ENCODE results near the gene MEX3D.
"Not testable (repeated sequence)": the region's sequence is repeated elsewhere in the genome, so short reads cannot be mapped to it uniquely, and the experiment has no call there.

Gene MEX3D

DNA sequence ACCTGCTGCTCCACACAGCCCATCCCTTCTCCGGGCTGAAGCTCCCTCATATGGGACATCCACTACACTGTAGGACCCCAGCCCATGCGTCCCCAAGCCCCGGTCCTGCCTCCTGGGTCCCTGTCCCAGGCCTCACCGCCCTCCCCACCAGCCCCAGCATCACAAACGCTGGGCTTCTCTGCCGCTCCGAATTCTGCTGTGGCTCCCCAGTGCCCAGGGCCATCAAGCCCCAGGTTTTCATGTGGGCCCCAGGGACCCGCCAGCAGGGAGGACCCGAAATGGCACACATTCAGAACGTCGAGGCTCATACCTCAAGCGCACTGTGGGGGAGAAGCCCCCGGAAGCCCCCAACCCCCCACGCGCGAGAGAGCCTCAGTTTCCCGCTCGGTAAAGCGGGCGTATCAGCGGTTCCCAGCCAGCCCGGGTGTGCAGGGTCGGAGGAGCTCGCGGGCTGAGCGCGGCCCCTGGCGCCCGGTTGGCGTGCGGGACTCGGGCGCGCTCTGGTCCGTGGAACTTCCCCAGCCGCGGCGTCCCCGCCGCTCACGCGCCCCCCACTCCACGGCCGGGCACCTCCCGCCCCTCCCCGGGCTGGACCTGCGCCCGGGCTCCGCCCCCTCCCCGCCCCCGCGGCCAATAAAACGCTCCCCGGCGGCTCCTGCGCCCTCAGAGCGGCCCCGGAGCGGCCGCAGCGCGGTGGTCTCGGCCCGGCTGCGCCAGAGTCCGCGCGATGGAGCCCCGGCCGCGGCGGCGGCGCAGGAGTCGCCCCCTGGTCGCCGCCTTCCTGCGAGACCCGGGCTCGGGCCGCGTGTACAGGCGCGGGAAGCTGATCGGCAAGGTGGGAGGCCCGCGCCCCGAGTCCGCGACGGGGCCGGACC, 44.5 kb downstream of the MEX3D start, which contains the start of gene PLK5:
PLK5 (plus strand) TSS at position 666 of the 875 bp plus-strand sequence. CDS start 2,920 bp downstream, outside the sequence.
- DNase-seq (ENCODE audit: low read depth), result no peak
- H3K4me3 ChIP-seq (replicated peaks; ENCODE audit: low read depth, low read length), result no peak within 1 kb of the TSS
- TF ChIP-seq, protein P1, sequence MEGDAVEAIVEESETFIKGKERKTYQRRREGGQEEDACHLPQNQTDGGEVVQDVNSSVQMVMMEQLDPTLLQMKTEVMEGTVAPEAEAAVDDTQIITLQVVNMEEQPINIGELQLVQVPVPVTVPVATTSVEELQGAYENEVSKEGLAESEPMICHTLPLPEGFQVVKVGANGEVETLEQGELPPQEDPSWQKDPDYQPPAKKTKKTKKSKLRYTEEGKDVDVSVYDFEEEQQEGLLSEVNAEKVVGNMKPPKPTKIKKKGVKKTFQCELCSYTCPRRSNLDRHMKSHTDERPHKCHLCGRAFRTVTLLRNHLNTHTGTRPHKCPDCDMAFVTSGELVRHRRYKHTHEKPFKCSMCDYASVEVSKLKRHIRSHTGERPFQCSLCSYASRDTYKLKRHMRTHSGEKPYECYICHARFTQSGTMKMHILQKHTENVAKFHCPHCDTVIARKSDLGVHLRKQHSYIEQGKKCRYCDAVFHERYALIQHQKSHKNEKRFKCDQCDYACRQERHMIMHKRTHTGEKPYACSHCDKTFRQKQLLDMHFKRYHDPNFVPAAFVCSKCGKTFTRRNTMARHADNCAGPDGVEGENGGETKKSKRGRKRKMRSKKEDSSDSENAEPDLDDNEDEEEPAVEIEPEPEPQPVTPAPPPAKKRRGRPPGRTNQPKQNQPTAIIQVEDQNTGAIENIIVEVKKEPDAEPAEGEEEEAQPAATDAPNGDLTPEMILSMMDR (IDR thresholded peaks at IDR 0.05; ENCODE audit: low read length, missing control alignments), result no peak

DNA sequence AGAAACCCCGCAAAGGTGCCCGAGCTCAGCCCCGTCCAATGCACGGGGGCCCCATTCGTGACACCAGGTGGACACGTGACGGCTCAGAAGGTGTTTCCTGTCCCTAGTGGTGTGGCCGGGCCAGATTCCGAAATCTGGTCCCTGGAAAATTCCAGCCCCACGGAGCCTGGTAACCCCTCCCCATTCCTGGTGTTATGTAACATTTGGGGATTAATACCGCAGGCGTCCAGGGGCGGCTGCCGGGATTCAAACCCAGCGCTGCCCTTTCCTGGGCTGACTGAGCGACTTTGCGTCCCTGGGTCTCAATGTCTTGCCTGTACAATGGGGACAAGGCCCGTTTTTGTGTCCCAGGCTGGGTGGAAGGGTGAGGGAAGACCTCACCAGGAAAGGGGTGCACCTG, 45.3 kb downstream of the MEX3D start:
- no peak for DNase-seq (ENCODE audit: low read depth)
- no peak overlapping the region for H3K4me3 ChIP-seq (replicated peaks; ENCODE audit: low read depth, low read length)
- TF ChIP-seq, protein P1 (IDR thresholded peaks at IDR 0.05; ENCODE audit: low read length, missing control alignments), result no peak

- TF ChIP-seq, protein P1 (IDR thresholded peaks at IDR 0.05; ENCODE audit: low read length, missing control alignments), result no peak
- no peak for DNase-seq (ENCODE audit: low read depth)
- no peak overlapping the region for H3K4me3 ChIP-seq (replicated peaks; ENCODE audit: low read depth, low read length)
Measured at GRCh38 chr19:1522061-1522460, 46.1 kb downstream of the MEX3D start.

GRCh38 chr19:1521636-1522035, 46.5 kb downstream of the MEX3D start:
- no peak overlapping the region for H3K4me3 ChIP-seq (replicated peaks; ENCODE audit: low read depth, low read length)
- no peak for DNase-seq (ENCODE audit: low read depth)
- TF ChIP-seq, protein P1 (IDR thresholded peaks at IDR 0.05; ENCODE audit: low read length, missing control alignments), result no peak

- TF ChIP-seq, protein P1 (IDR thresholded peaks at IDR 0.05; ENCODE audit: low read length, missing control alignments), result no peak
- DNase-seq (ENCODE audit: low read depth), result no peak
- no peak overlapping the region for H3K4me3 ChIP-seq (replicated peaks; ENCODE audit: low read depth, low read length)
Measured at GRCh38 chr19:1520203-1520780, 47.8 kb downstream of the MEX3D start.

GRCh38 chr19:1519802-1520201, 48.3 kb downstream of the MEX3D start:
- not testable (repeated sequence) for H3K4me3 ChIP-seq (replicated peaks; ENCODE audit: low read depth, low read length); DNase-seq (ENCODE audit: low read depth)

- no peak for DNase-seq (ENCODE audit: low read depth)
- TF ChIP-seq, protein P1 (IDR thresholded peaks at IDR 0.05; ENCODE audit: low read length, missing control alignments), result no peak
- H3K4me3 ChIP-seq (replicated peaks; ENCODE audit: low read depth, low read length), result no peak overlapping the region
Measured at GRCh38 chr19:1518471-1518870, 49.7 kb downstream of the MEX3D start.
